Cardiac fibroblast (primary cell): ENCODE results near the gene TTLL1.

ENCODE experiments used
- DNase-seq, 2 donors: peaks; one replicate each; pipeline versions ENCODE4 v3.0.0 to v3.0.0-alpha.2; 2010; ENCODE audit warnings: low read depth in 2 of 2
- H3K4me3 ChIP-seq, 2 donors: replicated peaks in 1 of 2; 1 replicate in 1 of 2; 2 replicates in 1 of 2; pipeline ENCODE4 v1.5.1; 2011; ENCODE audit warnings: low read depth in 2 of 2, low read length in 2 of 2, mild to moderate bottlenecking in 2 of 2, moderate library complexity in 1 of 2
- TF ChIP-seq, protein P1 (sequence below): IDR thresholded peaks from one replicate; pipeline ENCODE4 v1.5.1; 2011; ENCODE audit warnings: low read depth, mild to moderate bottlenecking, low read length, inconsistent platforms

TTLL1 gene

GRCh38 chr22:43118953-43119458, 29.8 kb upstream of the TTLL1 start:
- no peak overlapping the region for H3K4me3 ChIP-seq
- TF ChIP-seq, protein P1, sequence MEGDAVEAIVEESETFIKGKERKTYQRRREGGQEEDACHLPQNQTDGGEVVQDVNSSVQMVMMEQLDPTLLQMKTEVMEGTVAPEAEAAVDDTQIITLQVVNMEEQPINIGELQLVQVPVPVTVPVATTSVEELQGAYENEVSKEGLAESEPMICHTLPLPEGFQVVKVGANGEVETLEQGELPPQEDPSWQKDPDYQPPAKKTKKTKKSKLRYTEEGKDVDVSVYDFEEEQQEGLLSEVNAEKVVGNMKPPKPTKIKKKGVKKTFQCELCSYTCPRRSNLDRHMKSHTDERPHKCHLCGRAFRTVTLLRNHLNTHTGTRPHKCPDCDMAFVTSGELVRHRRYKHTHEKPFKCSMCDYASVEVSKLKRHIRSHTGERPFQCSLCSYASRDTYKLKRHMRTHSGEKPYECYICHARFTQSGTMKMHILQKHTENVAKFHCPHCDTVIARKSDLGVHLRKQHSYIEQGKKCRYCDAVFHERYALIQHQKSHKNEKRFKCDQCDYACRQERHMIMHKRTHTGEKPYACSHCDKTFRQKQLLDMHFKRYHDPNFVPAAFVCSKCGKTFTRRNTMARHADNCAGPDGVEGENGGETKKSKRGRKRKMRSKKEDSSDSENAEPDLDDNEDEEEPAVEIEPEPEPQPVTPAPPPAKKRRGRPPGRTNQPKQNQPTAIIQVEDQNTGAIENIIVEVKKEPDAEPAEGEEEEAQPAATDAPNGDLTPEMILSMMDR, result no peak
- peak in 1 of 2 donors; percentile 20 for DNase-seq

DNA sequence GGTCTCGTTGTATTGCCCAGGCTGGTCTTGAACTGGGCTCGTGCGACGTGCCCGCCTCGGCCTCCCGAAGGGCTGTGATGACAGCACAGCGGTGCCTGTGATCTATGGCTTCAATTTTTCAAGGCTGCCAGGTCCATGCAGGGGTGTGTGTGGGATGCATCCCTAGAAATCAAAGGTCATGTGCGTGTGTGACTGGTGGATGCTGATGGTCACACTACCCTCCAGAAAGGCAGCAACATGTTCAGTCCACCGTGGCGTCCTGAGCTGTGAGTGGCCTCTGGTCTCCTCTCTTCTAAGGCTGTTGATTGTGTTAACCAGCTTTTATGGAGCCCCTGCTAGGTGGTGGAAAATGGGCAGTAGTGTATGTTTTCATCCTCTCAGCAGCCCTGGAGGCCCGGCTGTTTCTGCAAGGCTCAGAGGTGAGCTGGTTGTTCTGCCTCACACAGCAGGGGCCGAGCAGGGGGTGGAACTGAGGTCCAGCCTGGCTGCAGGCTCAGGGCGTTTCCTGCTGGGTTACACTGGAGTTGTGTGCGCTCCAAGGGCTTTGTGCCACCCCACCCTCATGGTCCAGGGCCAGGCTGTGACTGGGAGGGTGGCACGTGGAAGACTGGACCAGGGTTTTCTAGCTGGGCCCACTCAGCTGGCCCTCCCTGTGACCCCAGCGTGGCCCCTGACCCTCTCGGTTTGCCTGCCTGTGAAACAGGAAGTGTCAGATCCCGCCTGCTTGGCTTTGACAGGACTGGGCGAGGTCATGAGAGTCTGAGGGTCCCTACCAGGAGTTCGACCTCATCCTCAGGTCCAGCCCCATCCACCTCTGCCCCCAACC, 29.0 kb upstream of the TTLL1 start:
- TF ChIP-seq, protein P1, result no peak
- no peak for DNase-seq
- no peak overlapping the region for H3K4me3 ChIP-seq

DNA sequence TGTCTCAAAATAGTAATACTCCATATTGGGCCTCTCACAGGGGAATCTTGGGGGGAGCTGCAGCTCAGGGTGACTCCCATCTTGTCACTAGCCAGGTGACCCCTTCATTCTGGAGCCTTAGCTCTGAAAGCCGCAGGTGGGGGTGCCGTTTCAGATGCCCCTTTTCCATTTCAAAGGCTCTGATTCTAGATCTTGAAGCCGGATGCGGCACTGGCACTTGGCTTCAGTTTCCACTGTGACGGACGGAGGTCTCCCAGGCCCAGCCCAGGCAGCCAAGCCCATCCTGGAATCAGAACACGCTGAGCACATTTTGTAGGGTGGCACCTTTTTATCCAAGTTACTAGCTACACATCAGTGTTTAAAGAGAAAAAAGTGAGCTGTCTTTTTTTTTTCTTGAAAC, 27.7 kb upstream of the TTLL1 start:
- DNase-seq, result no peak
- TF ChIP-seq, protein P1, result no peak
- H3K4me3 ChIP-seq, result no peak overlapping the region

- no peak for DNase-seq
- TF ChIP-seq, protein P1, result no peak
- no peak overlapping the region for H3K4me3 ChIP-seq
Observed at GRCh38 chr22:43114958-43115357, 25.8 kb upstream of the TTLL1 start.

DNA sequence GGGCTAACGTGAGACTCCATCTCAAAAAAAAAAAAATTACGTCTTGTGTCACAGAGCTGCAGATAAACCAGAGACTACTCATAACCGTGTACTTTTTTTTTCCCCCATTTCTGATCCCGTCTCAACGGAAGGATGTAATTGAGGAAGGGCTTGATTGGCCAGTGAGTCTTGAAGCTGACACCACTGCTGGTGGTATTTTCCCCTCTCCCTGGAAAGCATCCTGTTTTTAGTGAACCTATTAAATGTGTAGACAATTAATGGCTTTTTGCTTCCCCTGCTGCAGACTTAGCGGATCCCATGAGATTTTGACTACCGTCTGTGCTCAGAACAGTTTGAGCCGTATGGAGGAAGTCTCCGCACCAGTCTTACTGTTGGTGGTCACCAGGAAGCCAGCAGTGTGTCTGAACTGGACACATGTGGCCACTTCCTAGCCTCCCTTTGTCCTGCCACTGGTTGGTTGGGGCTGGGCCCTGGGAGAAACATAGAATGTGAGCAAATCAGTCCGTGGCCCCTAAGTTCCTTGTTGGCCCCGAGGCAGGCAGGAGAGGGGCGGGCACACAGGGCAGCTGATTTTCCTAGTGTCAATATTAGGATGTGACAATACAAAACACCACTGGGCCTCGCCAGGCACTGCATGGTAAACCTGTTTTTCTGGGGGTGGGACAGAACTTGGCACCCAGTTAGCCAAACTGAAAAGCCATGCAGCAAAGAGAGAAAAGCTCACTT, 24.5 kb upstream of the TTLL1 start:
- DNase-seq, result no peak
- TF ChIP-seq, protein P1, result no peak
- no peak overlapping the region for H3K4me3 ChIP-seq

DNA sequence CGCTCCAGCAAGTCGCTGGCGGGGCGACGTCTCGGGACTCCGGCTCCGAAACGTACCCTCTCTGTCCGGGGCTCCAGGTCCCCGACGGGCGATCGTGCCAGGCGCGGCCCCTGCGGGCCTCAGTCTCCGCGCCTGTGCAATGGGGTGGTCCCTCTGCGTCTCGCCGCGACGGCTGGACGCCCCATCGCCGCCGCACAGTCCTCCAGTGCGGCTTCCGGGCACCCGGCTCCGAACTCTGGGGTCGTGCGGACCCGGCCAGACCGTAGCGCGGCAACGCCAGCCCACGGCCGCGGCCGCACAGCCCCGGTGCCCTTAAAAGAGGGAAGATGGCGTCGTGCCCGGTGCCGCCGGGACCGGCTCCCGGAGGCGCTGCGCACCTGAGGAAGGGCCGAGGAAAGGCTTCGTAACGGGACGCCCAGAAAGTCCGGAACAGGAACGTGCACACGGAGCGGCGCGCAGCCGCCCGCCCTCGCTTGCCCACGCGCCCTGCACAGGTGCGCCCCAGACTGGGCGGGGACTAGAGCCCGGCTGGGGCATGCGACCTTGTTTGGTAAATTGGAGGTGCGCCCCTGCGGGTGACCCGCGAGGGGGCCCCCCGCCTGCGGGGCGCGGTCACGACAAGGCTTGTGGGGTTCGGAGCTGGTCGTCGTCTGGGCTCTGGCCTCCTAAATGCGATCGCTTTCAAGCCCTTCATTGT, 21.9 kb upstream of the TTLL1 start:
- no peak for DNase-seq
- TF ChIP-seq, protein P1, result no peak
- peak overlapping the region; percentile 43 to 45 for H3K4me3 ChIP-seq
